HG03469 (cell line): ENCODE measurements around the gene GJA3.
"Not testable (repeated sequence)": the region's sequence is repeated elsewhere in the genome, so short reads cannot be mapped to it uniquely, and the experiment has no call there.

Experiments
- ATAC-seq: cut with Tn5 transposase; IDR thresholded peaks from one replicate; pipeline ENCODE4 v1.9.1; 2021; ENCODE audit warnings: mild to moderate bottlenecking, moderate library complexity, moderate number of reproducible peaks; ENCODE audit not compliant: unreplicated experiment

GJA3 gene

GRCh38 chr13:20153290-20153689 lies 7.6 kb downstream of the GJA3 start:
- ATAC-seq, result not testable (repeated sequence)

- no peak for ATAC-seq
These were observed 9.2 kb downstream of the GJA3 start for GRCh38 chr13:20151612-20152011.

GRCh38 chr13:20151016-20151415 lies 9.8 kb downstream of the GJA3 start:
- ATAC-seq, result no peak

GRCh38 chr13:20150561-20150960 lies 10.3 kb downstream of the GJA3 start:
- no peak for ATAC-seq

GRCh38 chr13:20149762-20150161 lies 11.1 kb downstream of the GJA3 start:
- no peak for ATAC-seq

- no peak for ATAC-seq
These were observed 12.2 kb downstream of the GJA3 start for GRCh38 chr13:20148501-20149183.

GRCh38 chr13:20146381-20146780 lies 14.5 kb downstream of the GJA3 start:
- no peak for ATAC-seq

- no peak for ATAC-seq
These were observed 15.3 kb downstream of the GJA3 start for GRCh38 chr13:20145521-20145920.

GRCh38 chr13:20144141-20144850 lies 16.6 kb downstream of the GJA3 start:
- no peak for ATAC-seq

GRCh38 chr13:20142927-20143480 lies 17.8 kb downstream of the GJA3 start:
- ATAC-seq, result no peak

- ATAC-seq, result no peak
These were observed 18.6 kb downstream of the GJA3 start for GRCh38 chr13:20142023-20142926.

- no peak for ATAC-seq
These were observed 19.4 kb downstream of the GJA3 start for GRCh38 chr13:20141238-20142022.

GRCh38 chr13:20140487-20140886 lies 20.4 kb downstream of the GJA3 start:
- ATAC-seq, result no peak

- ATAC-seq, result no peak
These were observed 23.0 kb downstream of the GJA3 start for GRCh38 chr13:20137875-20138274.

GRCh38 chr13:20136781-20137703 lies 23.8 kb downstream of the GJA3 start:
- no peak for ATAC-seq

GRCh38 chr13:20134732-20135131 lies 26.1 kb downstream of the GJA3 start:
- no peak for ATAC-seq

- no peak for ATAC-seq
These were observed 28.7 kb downstream of the GJA3 start for GRCh38 chr13:20132052-20132634.

- no peak for ATAC-seq
These were observed 29.6 kb downstream of the GJA3 start for GRCh38 chr13:20131057-20131832.
